ENCODE results near the gene TMPRSS3. TPM values are rescaled to one million over a fixed set of nuclear protein-coding genes. Genes with fewer than 3 reads are reported as not detected.

The TMPRSS3 gene
- total RNA-seq, 1 donor from 2014 or later: not detected

DNA sequence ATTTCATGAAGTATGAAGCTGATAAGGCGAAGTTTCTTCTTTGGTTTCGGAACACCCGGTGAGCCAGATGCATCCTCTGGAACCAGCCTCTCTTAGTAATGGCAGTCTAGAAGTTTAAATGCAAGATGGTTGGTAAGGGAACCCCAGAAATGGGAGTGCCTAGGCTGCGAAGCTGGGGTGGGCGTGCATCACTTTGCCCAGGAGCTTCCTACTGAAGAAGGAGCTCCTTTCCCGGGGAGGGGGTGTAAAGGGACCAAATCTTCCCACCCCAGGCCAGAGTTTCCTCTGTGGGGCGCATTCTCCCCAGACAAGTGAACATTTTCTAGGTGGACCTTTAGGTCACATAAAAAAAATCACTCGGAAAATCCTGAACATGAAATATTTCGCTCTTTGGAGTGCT is 49.4 kb downstream of the TMPRSS3 start:
- Histone ChIP-seq H3K4me2 (no peak overlapping the region), H3K9me3 (ENCODE audit: low read depth) (no peaks in the 10 kb centered on the region), H3K27me3 (no peaks in the 10 kb centered on the region), H3K79me2 (ENCODE audit: low read depth) (no peaks in the 10 kb centered on the region), H3K4me3 (no peak overlapping the region), H3K27ac (no peak overlapping the region), H3K4me1 (no peaks in the 10 kb centered on the region), H4K20me1 (ENCODE audit: low read depth) (no peaks in the 10 kb centered on the region), H3K9ac (no peak overlapping the region), H3K36me3 (no peaks in the 10 kb centered on the region), H2AFZ (replicated peaks) (no peak overlapping the region), H3F3A (ENCODE audit: low read depth) (no peaks in the 10 kb centered on the region)
- Mint-ChIP-seq H3K27ac (no peak overlapping the region), H3K27me3 (ENCODE audit: insufficient read depth, low read depth) (peaks cover 4% of the 10 kb centered on the region), H3K9me3 (no peaks in the 10 kb centered on the region), H3K4me1 (peaks cover 19% of the 10 kb centered on the region), H3K4me3 (no peak overlapping the region), H3K36me3 (no peaks in the 10 kb centered on the region)
- TF ChIP-seq EZH2phosphoT487 (IDR thresholded peaks at IDR 0.05) (no peak), EZH2 (IDR thresholded peaks at IDR 0.05) (no peak)
- TF ChIP-seq, protein P1, sequence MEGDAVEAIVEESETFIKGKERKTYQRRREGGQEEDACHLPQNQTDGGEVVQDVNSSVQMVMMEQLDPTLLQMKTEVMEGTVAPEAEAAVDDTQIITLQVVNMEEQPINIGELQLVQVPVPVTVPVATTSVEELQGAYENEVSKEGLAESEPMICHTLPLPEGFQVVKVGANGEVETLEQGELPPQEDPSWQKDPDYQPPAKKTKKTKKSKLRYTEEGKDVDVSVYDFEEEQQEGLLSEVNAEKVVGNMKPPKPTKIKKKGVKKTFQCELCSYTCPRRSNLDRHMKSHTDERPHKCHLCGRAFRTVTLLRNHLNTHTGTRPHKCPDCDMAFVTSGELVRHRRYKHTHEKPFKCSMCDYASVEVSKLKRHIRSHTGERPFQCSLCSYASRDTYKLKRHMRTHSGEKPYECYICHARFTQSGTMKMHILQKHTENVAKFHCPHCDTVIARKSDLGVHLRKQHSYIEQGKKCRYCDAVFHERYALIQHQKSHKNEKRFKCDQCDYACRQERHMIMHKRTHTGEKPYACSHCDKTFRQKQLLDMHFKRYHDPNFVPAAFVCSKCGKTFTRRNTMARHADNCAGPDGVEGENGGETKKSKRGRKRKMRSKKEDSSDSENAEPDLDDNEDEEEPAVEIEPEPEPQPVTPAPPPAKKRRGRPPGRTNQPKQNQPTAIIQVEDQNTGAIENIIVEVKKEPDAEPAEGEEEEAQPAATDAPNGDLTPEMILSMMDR (IDR thresholded peaks at IDR 0.05): no peak
- DNase-seq (ENCODE audit: low spot score): no peak

DNA sequence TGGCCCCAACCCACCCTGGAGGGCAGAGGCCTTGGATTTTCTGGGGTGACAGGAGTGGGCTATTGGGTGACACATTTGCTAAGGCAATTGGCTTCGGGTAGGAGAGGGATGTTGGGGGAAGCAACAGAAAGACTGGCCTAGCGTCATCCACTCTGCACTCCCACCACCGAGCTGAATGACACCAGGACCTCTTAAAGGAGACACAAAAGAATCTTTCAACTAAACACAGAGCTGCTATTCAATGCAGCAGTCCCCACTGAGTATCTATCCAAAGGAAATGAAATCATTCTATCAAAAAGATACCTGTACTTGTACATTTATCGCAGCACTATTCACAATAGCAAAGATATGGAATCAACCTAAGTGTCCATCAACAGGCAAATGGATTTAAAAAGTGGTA is 51.2 kb downstream of the TMPRSS3 start:
- H3K4me1 Mint-ChIP-seq: peaks cover 15% of the 10 kb centered on the region

DNA sequence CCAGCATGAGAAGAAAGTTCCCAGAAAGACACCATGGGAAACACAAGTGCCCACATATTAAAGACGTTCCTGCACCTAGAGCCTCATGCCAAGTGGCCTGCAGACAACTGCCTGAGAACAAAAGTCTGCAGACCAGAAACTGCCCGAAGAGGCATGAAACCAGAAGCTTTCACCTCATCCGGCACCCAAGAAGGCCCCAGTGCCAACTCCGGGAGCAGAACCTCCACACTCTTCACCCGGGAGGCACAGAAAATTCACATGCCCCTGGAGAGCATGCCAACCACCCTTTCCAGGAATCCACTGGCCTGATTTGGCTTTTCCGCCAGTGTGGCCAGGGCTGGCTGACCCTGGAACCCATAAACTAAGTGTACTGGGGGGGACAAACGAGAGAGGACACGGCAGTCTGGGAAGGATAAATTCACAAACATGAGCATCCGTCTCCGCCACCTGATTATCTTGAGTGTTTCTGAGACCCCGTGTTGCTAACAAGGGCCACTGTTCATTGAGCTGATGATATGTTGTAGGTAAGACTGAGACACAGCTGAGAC is 51.8 kb downstream of the TMPRSS3 start:
- H3K27me3 ChIP-seq: no peaks in the 10 kb centered on the region
- Mint-ChIP-seq H3K27ac (no peak overlapping the region), H3K9me3 (no peaks in the 10 kb centered on the region), H3K36me3 (no peaks in the 10 kb centered on the region), H3K27me3 (ENCODE audit: insufficient read depth, low read depth) (peaks cover 2% of the 10 kb centered on the region), H3K4me1 (peaks cover 16% of the 10 kb centered on the region), H3K4me3 (no peak overlapping the region)
- H3K36me3 ChIP-seq: no peaks in the 10 kb centered on the region
- H3K4me3 ChIP-seq: no peak overlapping the region
- no peak for DNase-seq (ENCODE audit: low spot score)
- no peaks in the 10 kb centered on the region for H3F3A ChIP-seq (ENCODE audit: low read depth)
- no peaks in the 10 kb centered on the region for H3K79me2 ChIP-seq (ENCODE audit: low read depth)
- TF ChIP-seq EZH2 (IDR thresholded peaks at IDR 0.05) (no peak), EZH2phosphoT487 (IDR thresholded peaks at IDR 0.05) (no peak)
- TF ChIP-seq, protein P1 (IDR thresholded peaks at IDR 0.05): no peak
- H3K27ac ChIP-seq: no peak overlapping the region
- H3K9ac ChIP-seq: no peak overlapping the region
- H4K20me1 ChIP-seq (ENCODE audit: low read depth): no peaks in the 10 kb centered on the region
- no peaks in the 10 kb centered on the region for H3K9me3 ChIP-seq (ENCODE audit: low read depth)
- no peaks in the 10 kb centered on the region for H3K4me1 ChIP-seq
- H2AFZ ChIP-seq (replicated peaks): no peak overlapping the region
- no peak overlapping the region for H3K4me2 ChIP-seq

More for the DNA sequence above, 51.2 kb downstream of the TMPRSS3 start:
- Histone ChIP-seq H3K9ac (no peak overlapping the region), H3K36me3 (no peaks in the 10 kb centered on the region), H4K20me1 (ENCODE audit: low read depth) (no peaks in the 10 kb centered on the region), H3K4me1 (no peaks in the 10 kb centered on the region), H3K4me3 (no peak overlapping the region), H3K27me3 (no peaks in the 10 kb centered on the region), H3K4me2 (no peak overlapping the region), H2AFZ (replicated peaks) (no peak overlapping the region), H3F3A (ENCODE audit: low read depth) (no peaks in the 10 kb centered on the region), H3K9me3 (ENCODE audit: low read depth) (no peaks in the 10 kb centered on the region), H3K27ac (no peak overlapping the region), H3K79me2 (ENCODE audit: low read depth) (no peaks in the 10 kb centered on the region)
- no peak for DNase-seq (ENCODE audit: low spot score)
- TF ChIP-seq EZH2 (IDR thresholded peaks at IDR 0.05) (no peak), EZH2phosphoT487 (IDR thresholded peaks at IDR 0.05) (no peak)
- TF ChIP-seq, protein P1 (IDR thresholded peaks at IDR 0.05): no peak
- H3K27ac Mint-ChIP-seq: no peak overlapping the region
- no peaks in the 10 kb centered on the region for H3K36me3 Mint-ChIP-seq
- H3K4me3 Mint-ChIP-seq: no peak overlapping the region
- no peaks in the 10 kb centered on the region for H3K9me3 Mint-ChIP-seq
- H3K27me3 Mint-ChIP-seq (ENCODE audit: insufficient read depth, low read depth): peaks cover 2% of the 10 kb centered on the region

Measured in neural progenitor cell (in vitro differentiated cells).